CD4-positive, alpha-beta T cell (primary cell): ENCODE measurements around the gene MYH10. TPM values are rescaled to one million over a fixed set of nuclear protein-coding genes. Genes with fewer than 3 reads are reported as not detected.
"Not testable (repeated sequence)": the region's sequence is repeated elsewhere in the genome, so short reads cannot be mapped to it uniquely, and the experiment has no call there.

Experiments used
- ATAC-seq: fragments of 200-7000 bp; cut with Tn5 transposase; one replicate; pipeline ENCODE4 v1.10.0; 2022; ENCODE audit warnings: mild to moderate bottlenecking; ENCODE audit not compliant: poor library complexity
- CTCF ChIA-PET: fragments of 350-600 bp; sonication (Branson Sonifier 250); formaldehyde crosslinking; loops from one replicate; lab custom pipeline; 2021; ENCODE audit warnings: antibody characterized with exemption, inconsistent platforms; lab: Charles Lee
- POLR2A ChIA-PET: fragments of 350-600 bp; sonication (Branson Sonifier 250); formaldehyde crosslinking; loops from one replicate; lab custom pipeline; 2021; ENCODE audit warnings: antibody characterized with exemption, inconsistent platforms; lab: Charles Lee
- DNase-seq, 14 experiments: peaks; one replicate each; pipeline ENCODE4 v3.0.0-alpha.2; 2013 to 2020; ENCODE audit warnings: mixed read lengths in 2 of 14
- H3K27ac ChIP-seq, 2 donors: one replicate each; pipeline versions ENCODE4 v1.5.1 to v1.7.0; 2013; ENCODE audit warnings: low read length in 2 of 2, low read depth in 1 of 2, mild to moderate bottlenecking in 1 of 2
- H3K27me3 ChIP-seq, 2 experiments: 1 replicate in 1 of 2; 2 replicates in 1 of 2; pipeline versions ENCODE4 v1.6.1 to v1.7.0; 2013; ENCODE audit warnings: low read length in 2 of 2, control low read depth in 1 of 2, mild to moderate bottlenecking in 1 of 2, moderate library complexity in 1 of 2; ENCODE audit not compliant: insufficient read depth in 2 of 2, control insufficient read depth in 1 of 2
- H3K36me3 ChIP-seq: one replicate; pipeline ENCODE4 v1.6.1; 2013; ENCODE audit warnings: low read length, control low read depth; ENCODE audit not compliant: insufficient read depth
- H3K4me1 ChIP-seq: one replicate; pipeline ENCODE4 v1.6.1; 2013; ENCODE audit warnings: low read length, control low read depth; ENCODE audit not compliant: insufficient read depth
- H3K4me3 ChIP-seq: one replicate; pipeline ENCODE4 v1.5.1; 2013; ENCODE audit warnings: mild to moderate bottlenecking, low read length, moderate library complexity
- H3K9me3 ChIP-seq, 2 experiments: 1 replicate in 1 of 2; 2 replicates in 1 of 2; pipeline versions ENCODE4 v1.6.1 to v1.7.0; 2013; ENCODE audit warnings: low read length in 2 of 2, mild to moderate bottlenecking in 2 of 2, control low read depth in 1 of 2, moderate library complexity in 1 of 2; ENCODE audit not compliant: control insufficient read depth in 1 of 2, insufficient read depth in 1 of 2
- H3K27ac Mint-ChIP-seq: one replicate; pipeline ENCODE4 v1.8.0; 2020; ENCODE audit warnings: mixed read lengths
- H3K27me3 Mint-ChIP-seq: one replicate; pipeline ENCODE4 v1.8.0; 2021; ENCODE audit warnings: mixed read lengths
- H3K36me3 Mint-ChIP-seq: one replicate; pipeline ENCODE4 v1.8.0; 2021; ENCODE audit warnings: low read depth, mixed read lengths
- H3K4me1 Mint-ChIP-seq: one replicate; pipeline ENCODE4 v1.8.0; 2021; ENCODE audit warnings: low read depth, mixed read lengths
- H3K4me3 Mint-ChIP-seq: one replicate; pipeline ENCODE4 v1.8.0; 2020; ENCODE audit warnings: mild to moderate bottlenecking, mixed read lengths
- H3K9me3 Mint-ChIP-seq: one replicate; pipeline ENCODE4 v1.8.0; 2020; ENCODE audit warnings: mixed read lengths
- intact Hi-C, 2 experiments: fragments of 100-400 bp; cut with DNase I in 1 of 2; cut with micrococcal nuclease in 1 of 2; formaldehyde crosslinking; loops; one replicate each; pipeline versions ENCODE4 v1.15.1 to v1.9.0; 2023 to 2025; cut with DNase I, micrococcal nuclease
- total RNA-seq, 174 experiments: library from RNA in 2 of 174; stranded (reverse) in 2 of 174; gene quantifications; one replicate each; pipeline ENCODE4 v1.2.3 and lab custom pipeline; 2021 to 2026
- TF ChIP-seq, protein P1 (sequence below): fragments of 200-600 bp; IDR thresholded peaks from one replicate; pipeline ENCODE4 v1.8.0; 2022; ENCODE audit warnings: antibody characterized with exemption, mild to moderate bottlenecking

MYH10 gene
- total RNA-seq, 2 experiments from 2014 or later: 1.5 to 1.9 TPM

DNA sequence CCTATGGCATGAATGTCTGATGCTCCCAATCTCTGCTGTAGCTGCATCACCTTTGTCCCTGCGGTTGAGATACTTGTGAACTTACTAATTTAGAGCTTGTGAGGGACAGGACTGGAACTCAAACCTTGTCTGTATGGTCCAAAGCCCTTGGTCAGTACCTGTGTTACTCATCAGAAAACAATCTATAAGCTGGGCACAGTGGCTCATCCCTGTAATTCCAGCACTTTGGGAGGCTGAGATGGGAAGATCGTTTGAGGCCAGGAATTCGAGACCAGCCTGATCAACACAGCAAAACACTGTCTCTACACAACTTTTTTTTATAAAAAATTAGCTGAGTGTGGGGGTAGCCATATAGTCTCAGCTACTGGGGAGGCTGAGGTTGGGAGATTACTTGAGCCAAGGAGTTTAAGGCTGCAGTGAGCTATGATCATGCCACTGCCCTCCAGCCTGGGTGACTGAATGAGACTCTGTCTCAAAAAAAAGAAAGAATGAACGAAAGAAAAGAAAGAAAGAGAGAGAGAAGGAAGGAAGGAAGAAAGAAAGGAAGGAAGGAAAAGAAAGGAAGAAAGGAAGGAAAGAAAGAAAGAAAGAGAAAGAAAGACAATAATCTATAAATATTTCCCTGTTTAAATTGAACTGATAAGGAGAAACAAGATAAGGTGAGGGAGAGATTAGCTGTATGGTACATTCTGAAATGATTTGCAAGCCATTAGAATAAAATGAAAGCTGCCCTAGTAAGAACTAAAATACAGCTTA lies 31.7 kb upstream of the MYH10 start:
- no peak overlapping the region for H3K27ac Mint-ChIP-seq
- TF ChIP-seq, protein P1, sequence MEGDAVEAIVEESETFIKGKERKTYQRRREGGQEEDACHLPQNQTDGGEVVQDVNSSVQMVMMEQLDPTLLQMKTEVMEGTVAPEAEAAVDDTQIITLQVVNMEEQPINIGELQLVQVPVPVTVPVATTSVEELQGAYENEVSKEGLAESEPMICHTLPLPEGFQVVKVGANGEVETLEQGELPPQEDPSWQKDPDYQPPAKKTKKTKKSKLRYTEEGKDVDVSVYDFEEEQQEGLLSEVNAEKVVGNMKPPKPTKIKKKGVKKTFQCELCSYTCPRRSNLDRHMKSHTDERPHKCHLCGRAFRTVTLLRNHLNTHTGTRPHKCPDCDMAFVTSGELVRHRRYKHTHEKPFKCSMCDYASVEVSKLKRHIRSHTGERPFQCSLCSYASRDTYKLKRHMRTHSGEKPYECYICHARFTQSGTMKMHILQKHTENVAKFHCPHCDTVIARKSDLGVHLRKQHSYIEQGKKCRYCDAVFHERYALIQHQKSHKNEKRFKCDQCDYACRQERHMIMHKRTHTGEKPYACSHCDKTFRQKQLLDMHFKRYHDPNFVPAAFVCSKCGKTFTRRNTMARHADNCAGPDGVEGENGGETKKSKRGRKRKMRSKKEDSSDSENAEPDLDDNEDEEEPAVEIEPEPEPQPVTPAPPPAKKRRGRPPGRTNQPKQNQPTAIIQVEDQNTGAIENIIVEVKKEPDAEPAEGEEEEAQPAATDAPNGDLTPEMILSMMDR: no peak
- peaks cover 0 to 8% of the 10 kb centered on the region in 2 experiments for H3K27me3 ChIP-seq
- no peak overlapping the region for H3K4me3 ChIP-seq
- peaks cover 0 to 4% of the 10 kb centered on the region in 2 experiments for H3K9me3 ChIP-seq
- no peaks in the 10 kb centered on the region for H3K4me1 Mint-ChIP-seq
- H3K27ac ChIP-seq: no peak overlapping the region
- no peaks in the 10 kb centered on the region for H3K9me3 Mint-ChIP-seq
- ATAC-seq (no peak), DNase-seq (no peak)
- H3K36me3 ChIP-seq: no peaks in the 10 kb centered on the region
- intact Hi-C loops: no loop called here
- H3K27me3 Mint-ChIP-seq: peaks cover 10% of the 10 kb centered on the region
- no peaks in the 10 kb centered on the region for H3K36me3 Mint-ChIP-seq
- CTCF ChIA-PET: no interaction called here
- no peaks in the 10 kb centered on the region for H3K4me1 ChIP-seq
- POLR2A ChIA-PET: interaction anchor here (0.8 kb wide), 1 partner anchor 120 kb away, joined by 3 read pairs; no protein-coding TSS in a partner anchor
- no peak overlapping the region for H3K4me3 Mint-ChIP-seq

DNA sequence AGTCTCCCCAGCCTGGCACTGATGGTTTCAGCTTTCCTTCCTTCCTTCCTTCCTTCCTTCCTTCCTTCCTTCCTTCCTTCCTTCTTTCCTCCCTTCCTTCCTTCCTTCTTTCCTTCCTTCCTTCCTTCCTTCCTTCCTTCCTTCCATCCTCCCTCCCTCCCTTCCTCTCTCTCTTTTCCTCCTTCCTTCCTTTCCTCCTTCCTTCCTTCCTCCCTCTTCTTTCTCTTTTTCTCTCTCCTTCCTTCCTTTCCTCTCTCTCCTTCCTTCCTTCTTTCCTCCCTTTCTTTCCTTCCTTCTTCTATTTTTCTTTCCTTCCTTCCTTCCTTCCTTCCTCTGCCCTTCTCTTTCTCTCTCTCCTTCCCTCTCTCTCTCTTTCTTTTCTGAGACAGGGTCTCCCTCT lies 30.2 kb upstream of the MYH10 start:
- POLR2A ChIA-PET, H3K4me1 Mint-ChIP-seq, H3K27me3 Mint-ChIP-seq, H3K4me1 ChIP-seq, H3K9me3 ChIP-seq, H3K4me3 Mint-ChIP-seq, intact Hi-C loops, H3K4me3 ChIP-seq, ATAC-seq, H3K27me3 ChIP-seq, H3K36me3 ChIP-seq, H3K27ac ChIP-seq, H3K36me3 Mint-ChIP-seq, H3K27ac Mint-ChIP-seq, DNase-seq, CTCF ChIA-PET, H3K9me3 Mint-ChIP-seq: not testable (repeated sequence)

DNA sequence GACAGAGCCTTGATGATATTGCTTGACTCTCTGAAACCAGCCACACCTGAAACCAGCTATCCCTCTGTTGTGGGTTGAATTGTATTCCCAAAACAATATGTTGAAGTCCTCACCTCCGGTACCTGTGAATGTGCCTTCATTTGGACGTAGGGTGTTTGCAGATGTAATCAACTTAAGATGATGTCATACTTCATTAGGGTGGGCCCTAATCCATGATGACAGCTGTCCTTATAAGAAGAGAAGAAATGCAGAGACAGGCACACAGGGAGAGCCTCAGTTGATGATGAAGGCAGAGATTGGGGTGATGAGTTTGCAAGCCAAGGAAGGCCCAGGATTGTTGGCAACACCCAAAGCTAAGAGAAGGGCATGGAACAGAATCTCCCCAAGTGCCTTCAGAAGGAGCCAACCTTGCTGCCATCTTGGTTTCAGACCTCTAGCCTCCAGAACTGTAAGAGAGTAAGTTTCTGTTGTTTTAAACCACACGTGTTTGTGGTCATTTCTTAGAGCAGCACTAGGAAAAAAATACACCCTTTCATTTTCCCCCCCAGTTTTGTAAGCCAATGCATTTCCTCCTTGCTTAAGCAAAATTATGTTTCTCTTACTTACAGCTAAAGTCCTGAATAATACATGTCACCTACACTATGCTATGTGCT lies 29.4 kb upstream of the MYH10 start:
- H3K4me1 Mint-ChIP-seq: no peaks in the 10 kb centered on the region
- no peak overlapping the region for H3K4me3 ChIP-seq
- TF ChIP-seq, protein P1: no peak
- H3K36me3 Mint-ChIP-seq: no peaks in the 10 kb centered on the region
- ChIA-PET CTCF (no interaction called here), POLR2A (no interaction called here)
- ATAC-seq: no peak
- peaks cover 3 to 8% of the 10 kb centered on the region in 2 experiments for H3K27me3 ChIP-seq
- H3K9me3 Mint-ChIP-seq: peaks cover 3% of the 10 kb centered on the region
- no peaks in the 10 kb centered on the region for H3K36me3 ChIP-seq
- intact Hi-C loops: no loop called here
- no peaks in the 10 kb centered on the region for H3K27me3 Mint-ChIP-seq
- no peak overlapping the region for H3K27ac Mint-ChIP-seq
- no peak overlapping the region for H3K27ac ChIP-seq
- H3K4me3 Mint-ChIP-seq: no peak overlapping the region
- H3K9me3 ChIP-seq: peaks cover 0 to 7% of the 10 kb centered on the region in 2 experiments
- no peak for DNase-seq
- H3K4me1 ChIP-seq: no peaks in the 10 kb centered on the region
